ENCODE data around the gene CASK.

DNA sequence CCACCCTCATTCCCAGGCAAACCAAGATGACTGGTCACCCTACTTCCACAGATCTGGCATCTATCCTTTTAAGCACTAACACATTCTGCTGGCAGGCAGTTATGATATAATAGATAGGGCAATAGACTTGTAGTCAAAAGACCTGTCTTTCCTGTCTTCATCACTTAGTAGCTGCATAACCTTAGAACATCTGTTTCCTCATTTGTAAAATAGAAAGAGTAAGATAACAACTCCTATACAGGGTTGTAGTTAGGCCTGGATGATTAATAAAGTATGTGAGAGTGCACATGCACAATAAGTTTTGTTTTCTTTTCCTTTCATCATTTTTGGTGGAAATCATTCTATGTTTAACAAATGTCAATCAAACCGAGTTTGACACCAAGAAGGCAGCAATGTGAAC lies 127.3 kb downstream of the CASK start:
- TF ChIP-seq, protein P1, sequence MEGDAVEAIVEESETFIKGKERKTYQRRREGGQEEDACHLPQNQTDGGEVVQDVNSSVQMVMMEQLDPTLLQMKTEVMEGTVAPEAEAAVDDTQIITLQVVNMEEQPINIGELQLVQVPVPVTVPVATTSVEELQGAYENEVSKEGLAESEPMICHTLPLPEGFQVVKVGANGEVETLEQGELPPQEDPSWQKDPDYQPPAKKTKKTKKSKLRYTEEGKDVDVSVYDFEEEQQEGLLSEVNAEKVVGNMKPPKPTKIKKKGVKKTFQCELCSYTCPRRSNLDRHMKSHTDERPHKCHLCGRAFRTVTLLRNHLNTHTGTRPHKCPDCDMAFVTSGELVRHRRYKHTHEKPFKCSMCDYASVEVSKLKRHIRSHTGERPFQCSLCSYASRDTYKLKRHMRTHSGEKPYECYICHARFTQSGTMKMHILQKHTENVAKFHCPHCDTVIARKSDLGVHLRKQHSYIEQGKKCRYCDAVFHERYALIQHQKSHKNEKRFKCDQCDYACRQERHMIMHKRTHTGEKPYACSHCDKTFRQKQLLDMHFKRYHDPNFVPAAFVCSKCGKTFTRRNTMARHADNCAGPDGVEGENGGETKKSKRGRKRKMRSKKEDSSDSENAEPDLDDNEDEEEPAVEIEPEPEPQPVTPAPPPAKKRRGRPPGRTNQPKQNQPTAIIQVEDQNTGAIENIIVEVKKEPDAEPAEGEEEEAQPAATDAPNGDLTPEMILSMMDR (IDR thresholded peaks at IDR 0.05), result no peak
- TF ChIP-seq POLR2A (IDR thresholded peaks at IDR 0.05), result no peak
